HCT116 (cell line): Measurements from ENCODE around the gene PPP1R14C. TPM values are rescaled to one million over a fixed set of nuclear protein-coding genes. Genes with fewer than 3 reads are reported as not detected.

Experiments
- ATAC-seq: fragments of 200-7000 bp; cut with Tn5 transposase; 2 replicates; pipeline ENCODE4 v1.9.1; 2020; ENCODE audit warnings: mild to moderate bottlenecking, moderate library complexity
- BruUV-seq: library from RNA; stranded (reverse); fragments of 400-500 nt; replicated peaks from 2 replicates; lab custom pipeline; 2021; lab: Mats Ljungman, UMichigan
- CTCF ChIA-PET: fragments of 300-600 bp; sonication (Branson Sonifier 250); formaldehyde crosslinking; loops from one replicate; lab custom pipeline; 2021; ENCODE audit warnings: antibody characterized with exemption; lab: Charles Lee
- POLR2A ChIA-PET: fragments of 300-600, 350-600 bp; sonication (Branson Sonifier 250); formaldehyde crosslinking; loops from one replicate; lab custom pipeline; 2021; ENCODE audit warnings: antibody characterized with exemption; lab: Charles Lee
- RAD21 ChIA-PET, 2 experiments: fragments of 300-600 bp; sonication (Branson Sonifier 250); formaldehyde crosslinking; loops; one replicate each; lab custom pipeline; 2023; ENCODE audit warnings: low total read pairs in 2 of 2; ENCODE audit not compliant: uncharacterized antibody in 2 of 2, unreplicated experiment in 2 of 2, low non-redundant PET in 1 of 2; lab: Charles Lee
- DNase-seq: peaks from one replicate; pipeline ENCODE4 v3.0.0-alpha.2; 2010; ENCODE audit warnings: low read depth, low spot score
- H2AFZ ChIP-seq: fragments of 200-600 bp; shearing (Covaris generic), sonication (generic); 2 replicates; pipeline ENCODE4 v1.6.1; 2017; ENCODE audit warnings: low read depth, mixed run types, mixed read lengths, antibody characterized with exemption, low read length; ENCODE audit not compliant: poor library complexity, severe bottlenecking
- H3K27ac ChIP-seq: 2 replicates; pipeline ENCODE4 v1.5.1; 2012; ENCODE audit warnings: low read depth, low read length
- H3K27me3 ChIP-seq: fragments of 200-600 bp; sonication (generic); 2 replicates; pipeline ENCODE4 v1.6.1; 2016; ENCODE audit warnings: mixed run types, low read length, mixed read lengths; ENCODE audit not compliant: insufficient read depth
- H3K36me3 ChIP-seq, 2 experiments: fragments of 200-500 bp in 1 of 2; fragments of 200-600 bp in 1 of 2; sonication (Bioruptor generic) in 1 of 2; sonication (generic) in 1 of 2; 2 replicates each; pipeline versions ENCODE4 v1.5.1 to v1.6.1; 2014 to 2016; ENCODE audit warnings: low read length in 2 of 2, inconsistent platforms in 1 of 2, mixed read lengths in 1 of 2, mixed run types in 1 of 2; ENCODE audit not compliant: insufficient read depth in 2 of 2, control insufficient read depth in 1 of 2
- H3K4me1 ChIP-seq, 2 experiments: fragments of 200-600 bp in 1 of 2; sonication (generic) in 1 of 2; 2 replicates each; pipeline versions ENCODE4 v1.5.1 to v1.6.1; 2012 to 2017; ENCODE audit warnings: low read length in 2 of 2, inconsistent platforms in 1 of 2, mild to moderate bottlenecking in 1 of 2, mixed read lengths in 1 of 2, mixed run types in 1 of 2, moderate library complexity in 1 of 2; ENCODE audit not compliant: insufficient read depth in 2 of 2, control insufficient read depth in 1 of 2
- H3K4me2 ChIP-seq: fragments of 200-600 bp; sonication (generic); 2 replicates; pipeline ENCODE4 v1.6.1; 2017; ENCODE audit warnings: mixed run types, low read length, mixed read lengths
- H3K4me3 ChIP-seq, 2 experiments: fragments of 200-600 bp in 1 of 2; sonication (generic) in 1 of 2; replicated peaks in 1 of 2; 2 replicates each; pipeline ENCODE4 v1.5.1; 2011 to 2016; ENCODE audit warnings: low read length in 2 of 2, control low read depth in 1 of 2, low read depth in 1 of 2, mild to moderate bottlenecking in 1 of 2, mixed read lengths in 1 of 2, mixed run types in 1 of 2
- H3K79me2 ChIP-seq: fragments of 200-600 bp; sonication (generic); 2 replicates; pipeline ENCODE4 v1.6.1; 2017; ENCODE audit warnings: mild to moderate bottlenecking, mixed run types, low read length, moderate library complexity, mixed read lengths; ENCODE audit not compliant: insufficient read depth
- H3K9ac ChIP-seq: fragments of 200-600 bp; sonication (generic); 2 replicates; pipeline ENCODE4 v1.6.1; 2016; ENCODE audit warnings: low read length, mixed read lengths
- H3K9me2 ChIP-seq: fragments of 200-600 bp; sonication (generic), shearing (Covaris generic); 2 replicates; pipeline ENCODE4 v1.6.1; 2017; ENCODE audit warnings: mixed run types, mild to moderate bottlenecking, moderate library complexity; ENCODE audit not compliant: insufficient read depth
- H3K9me3 ChIP-seq, 2 experiments: fragments of 200-500 bp in 1 of 2; fragments of 200-600 bp in 1 of 2; sonication (Bioruptor generic) in 1 of 2; sonication (generic) in 1 of 2; 2 replicates each; pipeline ENCODE4 v1.6.1; 2014 to 2017; ENCODE audit warnings: low read length in 2 of 2, mixed read lengths in 2 of 2, inconsistent platforms in 1 of 2, low read depth in 1 of 2, mild to moderate bottlenecking in 1 of 2, mixed run types in 1 of 2, moderate library complexity in 1 of 2; ENCODE audit not compliant: control insufficient read depth in 1 of 2, insufficient read depth in 1 of 2
- H4K20me1 ChIP-seq: fragments of 200-600 bp; sonication (generic), shearing (Covaris generic); 2 replicates; pipeline ENCODE4 v1.6.1; 2017; ENCODE audit warnings: mixed run types, mild to moderate bottlenecking, moderate library complexity; ENCODE audit not compliant: insufficient read depth
- CBX3 ChIP-seq: IDR thresholded peaks from 2 replicates; pipeline ENCODE4 v1.6.1; 2012; ENCODE audit warnings: low read depth
- CEBPB ChIP-seq: IDR thresholded peaks from 2 replicates; pipeline ENCODE4 v1.6.1; 2012; ENCODE audit warnings: low read depth
- EGR1 ChIP-seq: IDR thresholded peaks from 2 replicates; pipeline ENCODE4 v1.6.1; 2012; ENCODE audit warnings: low read depth
- ELF1 ChIP-seq: IDR thresholded peaks from 2 replicates; pipeline ENCODE4 v1.6.1; 2012; ENCODE audit warnings: low read depth, borderline replicate concordance
- EZH2 ChIP-seq: fragments of 200-600 bp; sonication (generic); IDR thresholded peaks from 2 replicates; pipeline ENCODE4 v1.6.1; 2017; ENCODE audit warnings: antibody characterized with exemption, mixed run types
- EZH2phosphoT487 ChIP-seq: fragments of 200-600 bp; IDR thresholded peaks from 2 replicates; pipeline ENCODE4 v1.6.1; 2018; ENCODE audit warnings: antibody characterized with exemption, borderline replicate concordance
- FOSL1 ChIP-seq: IDR thresholded peaks from 2 replicates; pipeline ENCODE4 v1.6.1; 2012; ENCODE audit warnings: low read depth
- POLR2AphosphoS5 ChIP-seq: IDR thresholded peaks from 2 replicates; pipeline ENCODE4 v1.6.1; 2011; ENCODE audit warnings: mild to moderate bottlenecking, low read depth, low read length, moderate library complexity
- RAD21 ChIP-seq: IDR thresholded peaks from 2 replicates; pipeline ENCODE4 v1.6.1; 2012; ENCODE audit warnings: low read depth, mild to moderate bottlenecking
- REST ChIP-seq: IDR thresholded peaks from 2 replicates; pipeline ENCODE4 v1.6.1; 2012; ENCODE audit warnings: low read depth
- SIN3A ChIP-seq: IDR thresholded peaks from 2 replicates; pipeline ENCODE4 v1.6.1; 2012; ENCODE audit warnings: low read depth
- SP1 ChIP-seq: IDR thresholded peaks from 2 replicates; pipeline ENCODE4 v1.6.1; 2012; ENCODE audit warnings: low read depth
- SRF ChIP-seq: IDR thresholded peaks from 2 replicates; pipeline ENCODE4 v1.6.1; 2012; ENCODE audit warnings: low read depth
- TCF7L2 ChIP-seq: IDR thresholded peaks from 2 replicates; pipeline ENCODE4 v1.7.0; 2011; ENCODE audit warnings: borderline replicate concordance, inconsistent platforms; ENCODE audit not compliant: insufficient read depth, insufficient read length; ENCODE audit errors: extremely low read depth
- YY1 ChIP-seq: IDR thresholded peaks from 2 replicates; pipeline ENCODE4 v1.6.1; 2011; ENCODE audit warnings: low read length, low read depth, moderate library complexity, mild to moderate bottlenecking; ENCODE audit not compliant: insufficient replicate concordance; ENCODE audit errors: extremely low read depth
- ZNF274 ChIP-seq: fragments of 200-500 bp; sonication (Bioruptor generic); IDR thresholded peaks from 2 replicates; pipeline ENCODE4 v1.6.1; 2014; ENCODE audit warnings: mild to moderate bottlenecking, low read depth, low read length, inconsistent platforms
- intact Hi-C: fragments of 100-400 bp; cut with micrococcal nuclease; formaldehyde crosslinking; loops from 2 replicates; pipeline ENCODE4 v1.10.0; 2022
- total RNA-seq: library from RNA; stranded (reverse); gene quantifications from one replicate; pipeline ENCODE4 v1.2.1, GENCODE V29; 2021; ENCODE audit not compliant: unreplicated experiment
- TF ChIP-seq, protein P1 (sequence below): IDR thresholded peaks from 2 replicates; pipeline ENCODE4 v1.6.1; 2012

PPP1R14C gene
- total RNA-seq, 1 experiment from 2014 or later: 7.8 TPM

GRCh38 chr6:150298030-150298380 is 155.2 kb downstream of the PPP1R14C start (continued):
- no peak for TF ChIP-seq TCF7L2
- no peak for TF ChIP-seq CBX3
- no peak for TF ChIP-seq SP1
- TF ChIP-seq EGR1: no peak
- TF ChIP-seq REST: no peak
- TF ChIP-seq EZH2phosphoT487: no peak
- no peak for TF ChIP-seq SRF
- no peak for TF ChIP-seq POLR2AphosphoS5
- TF ChIP-seq SIN3A: no peak
- TF ChIP-seq EZH2: no peak
- TF ChIP-seq FOSL1: no peak
- no peak for TF ChIP-seq ELF1

DNA sequence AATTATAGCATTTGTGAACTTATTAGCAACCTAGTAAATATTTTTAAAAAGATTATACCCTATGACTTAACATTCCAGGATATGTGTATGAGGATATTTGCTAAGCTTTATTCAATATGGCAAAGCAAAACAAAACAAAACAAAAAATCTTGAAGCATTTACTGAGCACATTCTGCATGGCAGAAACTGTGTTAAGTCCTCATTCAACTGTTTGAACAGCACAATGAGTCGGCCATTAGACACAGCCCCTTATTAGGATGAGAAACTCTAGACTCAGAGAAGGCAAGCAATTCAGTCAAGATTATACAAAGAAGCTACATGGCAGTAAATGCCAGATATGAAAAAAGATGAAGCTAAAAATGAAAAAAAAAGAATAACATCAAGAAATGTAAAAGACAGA is 155.8 kb downstream of the PPP1R14C start:
- no peaks in the 10 kb centered on the region for H3K9me2 ChIP-seq
- no peak overlapping the region for H3K4me3 ChIP-seq

More for the DNA sequence above, 155.8 kb downstream of the PPP1R14C start:
- H3K9me3 ChIP-seq: peaks cover 9 to 13% of the 10 kb centered on the region in 2 experiments; a peak in 2 of 4 replicates
- BruUV-seq: no TSS peak
- ATAC-seq (no peak), DNase-seq (no peak)
- no peaks in the 10 kb centered on the region for H3K79me2 ChIP-seq
- no peaks in the 10 kb centered on the region for H3K27me3 ChIP-seq
- no peak overlapping the region for H3K27ac ChIP-seq
- H4K20me1 ChIP-seq: no peaks in the 10 kb centered on the region
- H3K36me3 ChIP-seq: no peaks in the 10 kb centered on the region
- intact Hi-C loops: no loop called here
- H3K4me2 ChIP-seq: no peak overlapping the region
- POLR2A ChIA-PET: no interaction called here
- TF ChIP-seq YY1: no peak
- no peak for TF ChIP-seq EZH2phosphoT487
- TF ChIP-seq ZNF274: no peak
- TF ChIP-seq FOSL1: no peak
- no peak for TF ChIP-seq CBX3
- TF ChIP-seq SP1: no peak
- no peak for TF ChIP-seq SRF
- TF ChIP-seq CEBPB: no peak
- no peak for TF ChIP-seq EZH2
- TF ChIP-seq, protein P1, sequence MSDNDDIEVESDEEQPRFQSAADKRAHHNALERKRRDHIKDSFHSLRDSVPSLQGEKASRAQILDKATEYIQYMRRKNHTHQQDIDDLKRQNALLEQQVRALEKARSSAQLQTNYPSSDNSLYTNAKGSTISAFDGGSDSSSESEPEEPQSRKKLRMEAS: no peak
- no peak for TF ChIP-seq REST
- TF ChIP-seq RAD21: no peak
- peaks cover 9 to 38% of the 10 kb centered on the region in 2 experiments for H3K4me1 ChIP-seq
- RAD21 ChIA-PET: no interaction called here
- H2AFZ ChIP-seq: no peak overlapping the region
- no peak overlapping the region for H3K9ac ChIP-seq
- CTCF ChIA-PET: no interaction called here
